ENCODE data around the gene SNU13.

SNU13 gene

DNA sequence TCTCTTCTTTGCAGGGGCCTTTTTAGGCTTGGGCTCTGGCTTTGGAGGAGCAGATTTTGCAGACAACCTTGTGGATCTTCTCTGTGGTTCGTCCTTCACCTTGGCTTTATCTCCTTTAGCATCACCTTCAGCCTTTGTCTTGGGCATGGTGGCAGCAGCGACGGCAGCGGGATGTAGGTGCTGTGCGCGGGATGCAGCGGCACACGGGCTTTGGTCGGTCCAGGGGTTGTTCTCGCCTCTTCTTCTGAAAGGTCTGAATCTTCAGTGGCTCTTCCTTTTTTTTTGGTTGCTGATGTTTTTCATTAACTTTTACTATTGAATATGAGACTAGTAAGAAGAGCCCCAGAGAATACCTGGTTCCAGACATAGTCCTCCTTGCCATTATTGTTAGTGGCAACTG, 20.7 kb upstream of the SNU13 start:
- no peak for DNase-seq (ENCODE audit: low spot score)
- in situ Hi-C loops (cut with MboI; ENCODE audit: low pct_unique_long_range_greater_than_20kb, low sequenced_read_pairs, unreplicated experiment) = no loop called here
- TF ChIP-seq, protein P1, sequence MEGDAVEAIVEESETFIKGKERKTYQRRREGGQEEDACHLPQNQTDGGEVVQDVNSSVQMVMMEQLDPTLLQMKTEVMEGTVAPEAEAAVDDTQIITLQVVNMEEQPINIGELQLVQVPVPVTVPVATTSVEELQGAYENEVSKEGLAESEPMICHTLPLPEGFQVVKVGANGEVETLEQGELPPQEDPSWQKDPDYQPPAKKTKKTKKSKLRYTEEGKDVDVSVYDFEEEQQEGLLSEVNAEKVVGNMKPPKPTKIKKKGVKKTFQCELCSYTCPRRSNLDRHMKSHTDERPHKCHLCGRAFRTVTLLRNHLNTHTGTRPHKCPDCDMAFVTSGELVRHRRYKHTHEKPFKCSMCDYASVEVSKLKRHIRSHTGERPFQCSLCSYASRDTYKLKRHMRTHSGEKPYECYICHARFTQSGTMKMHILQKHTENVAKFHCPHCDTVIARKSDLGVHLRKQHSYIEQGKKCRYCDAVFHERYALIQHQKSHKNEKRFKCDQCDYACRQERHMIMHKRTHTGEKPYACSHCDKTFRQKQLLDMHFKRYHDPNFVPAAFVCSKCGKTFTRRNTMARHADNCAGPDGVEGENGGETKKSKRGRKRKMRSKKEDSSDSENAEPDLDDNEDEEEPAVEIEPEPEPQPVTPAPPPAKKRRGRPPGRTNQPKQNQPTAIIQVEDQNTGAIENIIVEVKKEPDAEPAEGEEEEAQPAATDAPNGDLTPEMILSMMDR (IDR thresholded peaks at IDR 0.05; ENCODE audit: extremely low read depth, insufficient read depth, missing control alignments) = no peak

DNA sequence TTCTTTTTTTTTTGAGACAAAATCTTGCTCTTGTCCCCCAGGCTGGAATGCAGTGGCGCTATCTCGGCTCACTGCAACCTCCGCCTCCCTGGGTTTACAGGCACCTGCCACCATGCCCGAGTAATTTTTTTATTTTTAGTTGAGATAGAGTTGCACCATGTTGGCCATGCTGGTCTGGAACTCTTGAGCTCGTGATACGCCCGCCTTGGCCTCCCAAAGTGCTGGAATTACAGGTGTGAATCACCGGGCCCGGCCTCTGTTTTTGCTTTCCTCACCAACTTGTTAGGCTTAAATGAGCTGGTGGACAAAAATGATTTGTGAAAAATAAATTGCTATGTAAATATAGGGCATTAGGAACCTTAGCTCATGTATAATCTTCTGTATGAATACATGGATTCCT, 14.1 kb upstream of the SNU13 start:
- in situ Hi-C loops (cut with MboI; ENCODE audit: low pct_unique_long_range_greater_than_20kb, low sequenced_read_pairs, unreplicated experiment) = no loop called here
- no peak for DNase-seq (ENCODE audit: low spot score)
- TF ChIP-seq, protein P1 (IDR thresholded peaks at IDR 0.05; ENCODE audit: extremely low read depth, insufficient read depth, missing control alignments) = no peak

DNA sequence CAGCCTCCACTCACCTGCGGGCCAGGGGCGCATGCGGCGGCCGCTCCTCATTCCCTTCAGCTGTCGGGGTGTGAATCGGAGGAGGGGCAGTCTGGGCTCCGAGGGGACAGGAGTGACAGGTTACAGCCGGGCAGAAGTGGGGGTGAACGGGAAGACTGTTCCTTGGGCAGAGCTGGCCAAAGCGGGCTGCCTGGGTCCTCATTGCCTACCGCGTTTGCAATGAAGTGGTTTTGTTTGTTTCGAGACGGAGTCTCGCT, 11.4 kb upstream of the SNU13 start:
- TF ChIP-seq, protein P1 (IDR thresholded peaks at IDR 0.05; ENCODE audit: extremely low read depth, insufficient read depth, missing control alignments) = no peak
- in situ Hi-C loops (cut with MboI; ENCODE audit: low pct_unique_long_range_greater_than_20kb, low sequenced_read_pairs, unreplicated experiment) = no loop called here
- DNase-seq (ENCODE audit: low spot score) = no peak

DNA sequence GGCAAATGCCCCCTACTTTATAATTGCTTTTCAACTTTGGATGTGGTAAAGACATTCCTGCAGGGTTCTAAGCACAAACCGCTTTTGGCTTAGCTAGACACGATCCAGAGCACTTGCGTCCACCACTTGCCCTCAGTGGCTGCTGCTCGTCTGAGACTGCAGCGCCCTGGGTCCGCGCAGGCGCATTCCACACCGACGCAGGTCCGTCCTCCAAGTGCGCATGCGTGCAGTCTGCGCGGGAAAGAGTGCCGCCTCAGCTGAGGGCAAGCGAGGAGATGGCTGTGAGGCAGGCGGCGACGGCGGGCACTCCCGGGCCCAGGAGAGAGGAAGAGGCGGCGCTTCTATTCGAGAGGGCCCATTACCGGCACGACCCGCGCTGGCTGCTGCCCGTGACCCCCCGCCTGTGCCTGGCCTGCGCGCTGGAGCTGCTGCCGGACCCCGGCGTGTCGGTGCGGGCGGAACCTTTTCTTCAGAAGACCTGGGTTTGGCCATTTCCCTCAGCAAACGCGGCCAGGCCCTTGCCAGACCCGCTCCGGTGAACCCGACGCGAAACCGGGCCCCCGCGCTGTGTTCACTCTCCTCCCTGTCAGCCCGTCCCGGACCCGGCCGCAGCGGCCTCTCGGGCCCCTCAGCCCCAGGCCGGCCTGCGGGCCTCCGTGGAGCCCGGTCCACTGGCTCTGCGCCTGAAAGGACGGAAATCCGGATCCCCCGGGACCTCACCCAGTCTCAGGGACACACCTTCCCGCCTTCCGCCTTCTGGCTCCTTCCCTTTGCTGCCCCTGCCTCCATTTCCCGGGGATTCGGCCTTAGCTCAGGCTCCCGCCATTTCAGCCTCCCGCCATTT, 10.8 kb upstream of the SNU13 start, which contains the start of gene MEI1:
Gene MEI1 (plus strand): TSS at position 240 of the 844 bp plus-strand sequence. CDS start 36 bp downstream, at position 276.
- TF ChIP-seq, protein P1 (IDR thresholded peaks at IDR 0.05; ENCODE audit: extremely low read depth, insufficient read depth, missing control alignments) = no peak
- DNase-seq (ENCODE audit: low spot score) = peak; percentile 96
- in situ Hi-C loops (cut with MboI; ENCODE audit: low pct_unique_long_range_greater_than_20kb, low sequenced_read_pairs, unreplicated experiment) = loop anchor here (10.0 kb wide), 2 partner anchors 85 to 245 kb away; partner anchors contain the start of gene CENPM

DNA sequence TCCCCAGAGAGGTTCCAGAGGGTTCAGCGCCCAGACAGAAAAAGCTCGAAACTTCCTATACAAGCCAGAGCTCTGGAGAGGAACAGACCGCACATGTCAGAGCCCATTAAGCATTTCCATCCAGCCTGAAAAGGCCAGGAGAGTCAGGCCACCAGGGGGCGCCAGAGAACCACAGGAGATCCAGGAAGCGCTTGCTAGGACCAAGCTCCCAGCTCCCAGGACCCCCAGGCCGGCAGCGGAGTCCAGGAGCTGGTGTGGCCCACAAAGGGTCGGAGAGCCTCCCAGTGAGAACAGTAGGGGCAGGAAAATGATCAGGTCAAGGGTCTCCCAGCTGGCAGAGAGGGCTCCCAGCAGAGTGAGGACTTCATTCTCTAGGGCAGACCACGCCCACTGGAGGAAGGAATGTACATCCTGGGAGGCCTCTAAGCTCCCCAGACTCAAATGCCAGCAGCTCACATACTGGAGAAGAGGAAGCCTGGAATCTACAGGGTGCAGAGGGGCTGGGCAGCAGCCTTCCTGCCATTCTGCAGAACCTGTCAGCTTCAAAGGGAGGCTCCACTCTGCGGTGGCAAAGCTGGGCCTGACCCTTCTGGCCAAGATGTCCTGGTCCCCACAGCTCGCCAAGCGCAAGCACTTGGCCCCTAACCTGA, 8.6 kb upstream of the SNU13 start:
- TF ChIP-seq, protein P1 (IDR thresholded peaks at IDR 0.05; ENCODE audit: extremely low read depth, insufficient read depth, missing control alignments) = peak; percentile 97
- DNase-seq (ENCODE audit: low spot score) = peak; percentile 87
- in situ Hi-C loops (cut with MboI; ENCODE audit: low pct_unique_long_range_greater_than_20kb, low sequenced_read_pairs, unreplicated experiment) = loop anchor here (10.0 kb wide), 2 partner anchors 88 to 248 kb away; partner anchors contain the start of gene CENPM

DNA sequence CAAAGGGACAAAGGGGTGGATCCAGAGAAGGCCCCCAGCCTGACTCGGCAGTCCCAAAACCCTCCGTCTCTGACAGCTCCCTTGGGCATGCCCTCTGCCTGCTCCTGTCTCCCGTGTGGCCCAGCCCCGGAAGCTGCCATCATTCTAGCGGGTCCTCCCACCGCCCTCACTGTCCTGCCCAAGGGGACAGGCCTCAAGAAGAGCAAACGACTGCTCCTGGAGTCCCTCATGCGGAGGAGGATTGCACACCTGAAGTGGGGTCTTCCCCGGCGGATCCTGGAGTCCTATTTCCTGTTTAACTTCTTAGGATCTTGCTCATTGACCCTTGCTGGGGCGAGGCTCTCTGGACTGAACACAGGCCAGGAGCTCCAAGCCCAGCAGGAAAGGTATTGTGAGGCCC, 8.0 kb upstream of the SNU13 start:
- in situ Hi-C loops (cut with MboI; ENCODE audit: low pct_unique_long_range_greater_than_20kb, low sequenced_read_pairs, unreplicated experiment) = loop anchor here (10.0 kb wide), 2 partner anchors 88 to 248 kb away; partner anchors contain the start of gene CENPM
- TF ChIP-seq, protein P1 (IDR thresholded peaks at IDR 0.05; ENCODE audit: extremely low read depth, insufficient read depth, missing control alignments) = no peak
- no peak for DNase-seq (ENCODE audit: low spot score)

All from GM13977 (cell line).